ENCODE results near the gene SNX22. TPM values are rescaled to one million over a fixed set of nuclear protein-coding genes. Genes with fewer than 3 reads are reported as not detected.
A peak's percentile ranks its signal among the peaks of the same experiment; 100 is the strongest.

Gene SNX22
- polyA plus RNA-seq (2011; rRNA removed) (0.22 and 0.41 TPM in 2 replicates), polyA plus RNA-seq (2017; fragmentation: RNase III; extraction: RNeasy Plus Mini Kit Qiagen cat#74134 plus additional on column Dnase treatment) (0.73 to 1.1 TPM (median 0.91 TPM) in 3 replicates), polyA minus RNA-seq (2011; rRNA and poly(A)+ RNA removed) (0.88 and 1.2 TPM in 2 replicates)
- polyA plus RNA-seq (2012; cell fraction: cytosol; rRNA removed) = 0.79 and 1.00 TPM in 2 replicates
- polyA plus RNA-seq (2012; cell fraction: nucleus; rRNA removed) = 2.9 and 3.5 TPM in 2 replicates

GRCh38 chr15:64151727-64152506, at the start of gene SNX22:
TSS of gene SNX22 (plus strand) at chr15:64151731. CDS start at chr15:64151776, 45 bp downstream.
- ATAC-seq (peak; percentile 1; a peak in 4 of 6 replicates), DNase-seq (ENCODE audit: low read depth in 1 of 2, low spot score in 1 of 2) (no peak), FAIRE-seq (no peak)
- CTCF ChIA-PET = interaction anchor here (1.0 to 5.2 kb wide), 11 partner anchors 9 to 656 kb away, joined by 3 to 69 read pairs (median 20); partner anchors contain the start of genes CIAO2A, PPIB and SNX1
- Histone ChIP-seq H3K9me3 (no peaks in the 10 kb centered on the region), H3K27ac (peak within 1 kb of the TSS; percentile 63 to 71), H3K4me2 (peak within 1 kb of the TSS; percentile 90), H3K4me1 (peaks cover 9% of the 10 kb centered on the region; the same call in 1 of the 3 replicates), H3K4me3 (peak within 1 kb of the TSS; percentile 70)
- TF ChIP-seq E2F6 (IDR thresholded peaks at IDR 0.05; ENCODE audit: borderline replicate concordance, low read depth) = peak; percentile 47; the same call in 1 of the 2 replicates
- TF ChIP-seq JUN (IDR thresholded peaks at IDR 0.05) = peak in 1 of 2 experiments; percentile 43; a peak in 1 of 5 replicates
- no peak for TF ChIP-seq CTCF (IDR thresholded peaks at IDR 0.05)
- TF ChIP-seq RCOR1 (IDR thresholded peaks at IDR 0.05; ENCODE audit: low read depth, low read length) = no peak
- TF ChIP-seq HOXB13 (CRISPR knock-in tag; IDR thresholded peaks at IDR 0.05; ENCODE audit: low read depth) = no peak
- no peak for TF ChIP-seq HOXB5 (CRISPR knock-in tag; IDR thresholded peaks at IDR 0.05)
- no peak for TF ChIP-seq HMGXB4 (CRISPR knock-in tag; IDR thresholded peaks at IDR 0.05; ENCODE audit: borderline replicate concordance)
- TF ChIP-seq FOSL2 (IDR thresholded peaks at IDR 0.05) = no peak
- no peak for TF ChIP-seq FOSL2 (CRISPR knock-in tag; IDR thresholded peaks at IDR 0.05)
- no peak for TF ChIP-seq NFE2L2 (conservative IDR thresholded peaks at IDR 0.05; ENCODE audit: low read length)
- 17% methylated on average over 22 of the region's 83 CpGs for WGBS (ENCODE audit: missing lambda C conversion rate)
- POLR2A ChIA-PET = interaction anchor here (2.7 kb wide), 1 partner anchor 7 kb away, joined by 9 read pairs; no protein-coding TSS in a partner anchor

- Histone ChIP-seq H3K4me1 (peaks cover 18% of the 10 kb centered on the region; the same call in 2 of the 3 replicates), H3K4me2 (no peak overlapping the region), H3K27ac (no peak overlapping the region), H3K9me3 (no peaks in the 10 kb centered on the region), H3K4me3 (no peak overlapping the region)
- TF ChIP-seq ZC3H11A (IDR thresholded peaks at IDR 0.05) = no peak
- no peak for TF ChIP-seq KDM5A (IDR thresholded peaks at IDR 0.05)
- TF ChIP-seq HEYL (CRISPR knock-in tag; IDR thresholded peaks at IDR 0.05) = no peak
- TF ChIP-seq ESRRA (IDR thresholded peaks at IDR 0.05; ENCODE audit: borderline replicate concordance, low read length) = no peak
- TF ChIP-seq CBX2 (IDR thresholded peaks at IDR 0.05; ENCODE audit: borderline replicate concordance, low read depth) = no peak
- no peak for TF ChIP-seq POLR2AphosphoS2 (conservative IDR thresholded peaks at IDR 0.05; ENCODE audit: low read length)
- no peak for TF ChIP-seq CTCF (IDR thresholded peaks at IDR 0.05)
- TF ChIP-seq MAX (IDR thresholded peaks at IDR 0.05) = no peak
- TF ChIP-seq NPAS2 (CRISPR knock-in tag; IDR thresholded peaks at IDR 0.05; ENCODE audit: borderline replicate concordance) = no peak
- 98% methylated on average over 2 of the region's 2 CpGs for WGBS (ENCODE audit: missing lambda C conversion rate)
- ATAC-seq (no peak), DNase-seq (ENCODE audit: low read depth in 1 of 2, low spot score in 1 of 2) (no peak), FAIRE-seq (no peak)
- CTCF ChIA-PET = interaction anchor here (1.3 kb wide), 1 partner anchor 35 kb away, joined by 3 read pairs; no protein-coding TSS in a partner anchor
- POLR2A ChIA-PET = no interaction called here
Observed at GRCh38 chr15:64102497-64102896, 49.0 kb upstream of the SNX22 start.

Measured in A549 (cell line).